Esophagus squamous epithelium (tissue), 5 donors: ENCODE data around the gene SLC39A3. TPM values are rescaled to one million over a fixed set of nuclear protein-coding genes. Genes with fewer than 3 reads are reported as not detected.

ENCODE experiments used
- DNase-seq: peaks from one replicate; lab custom pipeline; 2025; lab: John Stamatoyannopoulos, UW
- H3K27ac ChIP-seq, 4 donors: fragments of 200-600 bp; sonication (generic); one replicate each; pipeline ENCODE4 v1.5.1; 2016 to 2019; ENCODE audit warnings: mild to moderate bottlenecking in 1 of 4
- H3K27me3 ChIP-seq, 4 donors: fragments of 200-600 bp; sonication (generic); 1 replicate in 3 of 4; 2 replicates in 1 of 4; pipeline versions ENCODE4 v1.5.1 to v1.6.0; 2017 to 2021; ENCODE audit warnings: antibody characterized with exemption in 1 of 4
- H3K36me3 ChIP-seq, 3 donors: fragments of 200-600 bp; sonication (generic); one replicate each; pipeline ENCODE4 v1.5.1; 2016 to 2019
- H3K4me1 ChIP-seq, 3 donors: fragments of 200-600 bp; sonication (generic); one replicate each; pipeline ENCODE4 v1.5.1; 2017 to 2019
- H3K4me3 ChIP-seq, 4 donors: fragments of 200-600 bp; sonication (generic); 1 replicate in 3 of 4; 2 replicates in 1 of 4; pipeline ENCODE4 v1.5.1; 2016 to 2019; ENCODE audit warnings: mild to moderate bottlenecking in 2 of 4, moderate library complexity in 1 of 4
- H3K9me3 ChIP-seq, 3 donors: fragments of 200-600 bp; sonication (generic); one replicate each; pipeline ENCODE4 v1.5.1; 2016 to 2019
- POLR2A ChIP-seq, 4 donors: fragments of 450-650 bp; IDR thresholded peaks; one replicate each; pipeline ENCODE4 v1.6.1; 2017; ENCODE audit warnings: antibody characterized with exemption in 4 of 4, mild to moderate bottlenecking in 4 of 4, moderate library complexity in 3 of 4
- WGBS, 2 donors: methylation state at CpG; one replicate each; pipeline ENCODE4 v1.1.5; 2018; 5-methylcytosine and 5-hydroxymethylcytosine counted together
- intact Hi-C: fragments of 100-400 bp; cut with DNase I; formaldehyde crosslinking; loops from one replicate; pipeline ENCODE4 v1.15.0; 2022
- total RNA-seq, 4 donors: library from RNA; depleted of rRNA; stranded (reverse); fragments of >200 nt; gene quantifications; one replicate each; pipeline ENCODE4 v1.1.0, GENCODE V29; 2016
- TF ChIP-seq, protein P1 (sequence below), 6 experiments: fragments of 450-650 bp in 4 of 6; fragments of 200-600 bp in 2 of 6; sonication (generic) in 2 of 6; IDR thresholded peaks; one replicate each; pipeline ENCODE4 v1.5.1; 2016 to 2019; ENCODE audit warnings: antibody characterized with exemption in 6 of 6, mild to moderate bottlenecking in 4 of 6, moderate library complexity in 4 of 6
- donor health status: DM: yes; HTN: yes; CAD: no.

The SLC39A3 gene
- total RNA-seq, 4 donors from 2014 or later: 14.8 to 22.1 (median 20.7) TPM

DNA sequence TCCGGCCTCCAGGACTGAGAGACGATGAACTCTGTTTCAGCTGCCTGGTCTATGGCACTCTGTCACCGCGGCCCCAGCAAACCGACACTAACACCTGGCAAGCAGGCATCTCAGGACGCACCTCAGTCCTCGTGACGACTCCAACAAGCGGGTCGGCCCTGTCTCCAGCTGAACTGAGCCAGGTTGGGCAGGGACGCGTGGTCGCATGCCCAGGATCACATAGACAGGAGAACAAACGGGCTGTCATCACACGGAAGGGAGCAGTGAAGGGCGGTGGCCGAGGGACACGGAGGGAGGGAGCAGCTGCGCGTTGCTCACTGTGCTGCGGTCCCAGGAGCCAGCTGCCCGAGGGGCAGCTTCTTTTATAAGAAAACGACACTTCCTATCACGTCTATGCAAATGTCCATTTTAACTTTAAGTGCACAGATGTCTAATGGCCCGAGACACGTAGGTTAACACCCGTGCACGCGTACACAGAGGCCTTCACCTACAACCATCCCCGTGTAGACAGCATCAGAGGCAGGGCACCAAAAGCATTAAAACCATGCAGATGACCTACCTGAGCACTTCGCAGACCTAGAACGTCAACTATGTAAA lies 34.4 kb upstream of the SLC39A3 start:
- Histone ChIP-seq H3K36me3 (peaks cover 0 to 48% (median 0%) of the 10 kb centered on the region in 3 donors), H3K27ac (no peak overlapping the region), H3K9me3 (no peaks in the 10 kb centered on the region), H3K4me1 (peaks cover 0 to 69% (median 14%) of the 10 kb centered on the region in 3 donors), H3K4me3 (no peak overlapping the region), H3K27me3 (no peaks in the 10 kb centered on the region)
- intact Hi-C loops: no loop called here
- WGBS, 2 donors: 67 to 73% methylated on average over 11 to 28 of the region's 32 CpGs
- DNase-seq: no peak
- TF ChIP-seq, protein P1, sequence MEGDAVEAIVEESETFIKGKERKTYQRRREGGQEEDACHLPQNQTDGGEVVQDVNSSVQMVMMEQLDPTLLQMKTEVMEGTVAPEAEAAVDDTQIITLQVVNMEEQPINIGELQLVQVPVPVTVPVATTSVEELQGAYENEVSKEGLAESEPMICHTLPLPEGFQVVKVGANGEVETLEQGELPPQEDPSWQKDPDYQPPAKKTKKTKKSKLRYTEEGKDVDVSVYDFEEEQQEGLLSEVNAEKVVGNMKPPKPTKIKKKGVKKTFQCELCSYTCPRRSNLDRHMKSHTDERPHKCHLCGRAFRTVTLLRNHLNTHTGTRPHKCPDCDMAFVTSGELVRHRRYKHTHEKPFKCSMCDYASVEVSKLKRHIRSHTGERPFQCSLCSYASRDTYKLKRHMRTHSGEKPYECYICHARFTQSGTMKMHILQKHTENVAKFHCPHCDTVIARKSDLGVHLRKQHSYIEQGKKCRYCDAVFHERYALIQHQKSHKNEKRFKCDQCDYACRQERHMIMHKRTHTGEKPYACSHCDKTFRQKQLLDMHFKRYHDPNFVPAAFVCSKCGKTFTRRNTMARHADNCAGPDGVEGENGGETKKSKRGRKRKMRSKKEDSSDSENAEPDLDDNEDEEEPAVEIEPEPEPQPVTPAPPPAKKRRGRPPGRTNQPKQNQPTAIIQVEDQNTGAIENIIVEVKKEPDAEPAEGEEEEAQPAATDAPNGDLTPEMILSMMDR (IDR thresholded peaks at IDR 0.05): no peak
- no peak for TF ChIP-seq POLR2A (IDR thresholded peaks at IDR 0.05)

DNA sequence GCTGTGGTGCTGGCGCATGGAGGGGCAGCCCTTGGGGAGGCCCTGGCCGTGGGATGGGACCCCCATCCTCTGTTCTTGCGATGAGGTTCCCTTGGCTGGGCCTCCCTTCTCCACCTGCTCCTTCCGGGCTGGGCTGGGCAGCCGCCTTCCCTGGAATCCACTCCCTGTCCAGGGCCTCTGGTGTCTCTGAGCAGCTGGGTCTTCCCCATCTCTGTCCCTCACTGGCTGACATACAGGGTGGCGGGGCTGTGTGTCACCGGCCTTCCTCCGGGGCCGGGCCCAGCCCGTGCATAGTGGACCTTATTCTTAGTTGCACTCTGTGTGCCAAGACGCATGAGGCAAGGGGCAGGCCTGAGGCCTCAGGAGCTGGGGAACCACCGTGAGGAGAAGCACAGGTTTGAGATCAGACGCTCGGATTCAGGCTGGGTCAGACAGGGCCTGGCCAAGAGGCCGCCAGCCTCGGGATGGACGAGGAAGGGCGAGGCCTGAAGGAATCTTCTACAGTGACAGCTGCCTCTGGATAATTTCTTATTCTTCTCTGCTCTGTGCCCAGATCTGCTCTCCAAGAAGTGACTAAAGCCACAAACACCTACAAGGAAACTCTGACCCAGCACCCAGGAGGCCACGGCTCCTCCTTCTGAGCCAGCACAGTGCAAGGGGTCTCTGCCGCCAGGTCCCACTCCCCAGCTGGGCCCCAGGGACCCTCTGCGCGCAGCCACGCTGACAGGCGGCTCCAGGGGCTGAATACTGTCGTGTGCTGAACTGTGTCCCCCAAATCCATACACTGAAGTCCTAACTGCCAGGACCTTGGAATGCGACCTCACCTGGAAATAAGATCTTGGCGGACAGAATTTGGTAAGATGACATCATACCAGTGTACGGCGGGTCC lies 32.2 kb upstream of the SLC39A3 start:
- DNase-seq: no peak
- intact Hi-C loops: no loop called here
- Histone ChIP-seq H3K36me3 (peaks cover 6 to 49% (median 12%) of the 10 kb centered on the region in 3 donors), H3K27me3 (no peaks in the 10 kb centered on the region), H3K27ac (peak overlapping the region in 2 of 4 donors; percentile 25 to 49), H3K4me3 (no peak overlapping the region), H3K4me1 (peaks cover 0 to 68% (median 16%) of the 10 kb centered on the region in 3 donors), H3K9me3 (no peaks in the 10 kb centered on the region)
- WGBS, 2 donors: 74 to 82% methylated on average over 11 to 19 of the region's 29 CpGs
- no peak for TF ChIP-seq POLR2A (IDR thresholded peaks at IDR 0.05)
- TF ChIP-seq, protein P1 (IDR thresholded peaks at IDR 0.05): no peak

DNA sequence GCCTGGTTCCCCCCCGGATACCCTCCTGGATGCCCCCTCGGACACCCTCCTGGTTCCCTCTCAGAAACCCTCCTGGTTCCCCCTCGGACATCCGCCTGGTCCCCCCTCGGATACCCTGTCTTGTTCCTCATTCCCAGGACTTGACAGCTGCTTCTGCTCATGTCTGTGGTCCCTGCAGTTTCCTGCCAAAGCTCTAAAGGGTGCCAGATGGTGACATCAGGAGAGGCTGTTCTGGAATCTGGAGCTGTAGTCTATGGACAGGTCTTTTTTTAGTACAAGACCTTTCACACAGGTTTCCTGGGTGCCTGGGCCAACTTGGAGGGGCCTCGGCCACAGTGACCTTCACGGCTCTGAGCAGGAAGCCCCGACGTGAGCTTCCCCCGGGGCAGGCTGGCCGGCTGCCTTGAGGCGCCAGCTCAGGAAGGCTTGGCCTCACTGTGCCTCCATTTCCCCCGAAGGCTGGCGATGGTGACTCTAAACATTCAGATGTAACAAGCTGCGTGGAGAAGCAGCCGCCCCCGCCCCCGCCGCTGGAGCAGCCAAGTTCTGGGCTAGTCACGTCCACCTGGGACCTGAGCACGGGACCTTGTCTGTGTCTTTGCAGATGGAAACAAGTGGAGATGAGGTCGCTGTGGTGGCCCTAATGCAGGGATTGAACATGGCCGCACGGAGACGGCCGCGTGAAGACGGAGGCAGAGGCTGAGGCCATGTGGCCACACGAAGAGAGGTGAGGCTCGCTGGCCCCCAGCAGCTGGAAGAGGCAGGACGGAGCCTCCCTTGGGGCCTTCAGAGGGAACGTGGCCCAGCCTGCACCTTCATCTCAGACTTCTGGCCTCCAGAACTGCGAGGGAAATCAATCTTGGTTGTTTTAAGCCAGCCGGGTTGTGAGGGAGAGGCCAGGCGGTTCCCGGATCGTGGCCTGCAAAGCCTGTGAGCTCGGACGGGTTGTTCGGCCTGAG lies 30.5 kb upstream of the SLC39A3 start:
- H3K4me1 ChIP-seq: peaks cover 0 to 55% (median 16%) of the 10 kb centered on the region in 3 donors
- H3K27ac ChIP-seq: peak overlapping the region; percentile 13 to 77 (median 50)
- no peak overlapping the region for H3K4me3 ChIP-seq
- H3K27me3 ChIP-seq: no peaks in the 10 kb centered on the region
- H3K36me3 ChIP-seq: peaks cover 11 to 62% (median 26%) of the 10 kb centered on the region in 3 donors
- TF ChIP-seq, protein P1 (IDR thresholded peaks at IDR 0.05): no peak
- no peak for TF ChIP-seq POLR2A (IDR thresholded peaks at IDR 0.05)
- 70 to 87% methylated on average over 3 to 19 of the region's 40 CpGs for WGBS, 2 donors
- no peak for DNase-seq
- H3K9me3 ChIP-seq: no peaks in the 10 kb centered on the region
- intact Hi-C loops: no loop called here

DNA sequence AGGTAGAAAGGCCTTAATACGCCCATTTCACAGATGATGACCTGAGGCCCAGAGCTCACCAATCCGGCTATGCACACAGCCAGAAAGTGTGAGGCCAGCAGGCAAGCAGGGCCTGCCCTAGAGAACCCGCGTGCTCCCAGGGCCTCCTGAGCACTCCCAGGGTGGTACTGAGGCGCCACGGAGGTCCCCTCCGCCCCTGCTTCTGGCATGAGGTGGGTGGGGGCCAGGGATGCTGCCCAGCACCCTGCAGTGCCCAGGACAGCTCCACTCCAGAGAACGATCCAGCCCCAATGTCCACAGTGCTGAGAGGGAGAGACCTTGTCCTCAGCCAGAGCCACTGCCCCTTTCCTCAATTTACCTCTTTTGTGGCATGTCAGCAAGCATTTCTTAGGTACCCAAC lies 29.4 kb upstream of the SLC39A3 start:
- 100% methylated on average over 2 of the region's 8 CpGs; no CpG with 5 or more reads in 1 of the 2 donors for WGBS, 2 donors
- H3K4me1 ChIP-seq: peaks cover 0 to 43% (median 16%) of the 10 kb centered on the region in 3 donors
- DNase-seq: no peak
- intact Hi-C loops: no loop called here
- TF ChIP-seq, protein P1 (IDR thresholded peaks at IDR 0.05): no peak
- TF ChIP-seq POLR2A (IDR thresholded peaks at IDR 0.05): no peak
- H3K4me3 ChIP-seq: no peak overlapping the region
- H3K9me3 ChIP-seq: no peaks in the 10 kb centered on the region
- H3K27me3 ChIP-seq: no peaks in the 10 kb centered on the region
- no peak overlapping the region for H3K27ac ChIP-seq
- peaks cover 21 to 65% (median 33%) of the 10 kb centered on the region in 3 donors for H3K36me3 ChIP-seq
